UCSD-AML1 (cell line): ENCODE data around the gene MIF.
"Not testable (repeated sequence)": the region's sequence is repeated elsewhere in the genome, so short reads cannot be mapped to it uniquely, and the experiment has no call there.

Experiments
- DNase-seq: peaks from one replicate; lab custom pipeline; 2025; ENCODE audit not compliant: unreplicated experiment; lab: John Stamatoyannopoulos, UW

Gene MIF

GRCh38 chr22:23900227-23900626, 6.0 kb downstream of the MIF start:
- not testable (repeated sequence) for DNase-seq

- DNase-seq: no peak
These were observed 7.4 kb downstream of the MIF start for GRCh38 chr22:23901600-23901999.

GRCh38 chr22:23903328-23903971, 9.3 kb downstream of the MIF start:
- no peak for DNase-seq

- DNase-seq: no peak
These were observed 10.5 kb downstream of the MIF start for GRCh38 chr22:23904573-23905254.

GRCh38 chr22:23906641-23907040, 12.5 kb downstream of the MIF start:
- no peak for DNase-seq

- DNase-seq: not testable (repeated sequence)
These were observed 13.2 kb downstream of the MIF start for GRCh38 chr22:23907423-23907822.

- no peak for DNase-seq
These were observed 14.5 kb downstream of the MIF start for GRCh38 chr22:23908587-23909205.

GRCh38 chr22:23909296-23909898, 15.2 kb downstream of the MIF start:
- no peak for DNase-seq

- DNase-seq: no peak
These were observed 16.5 kb downstream of the MIF start for GRCh38 chr22:23910496-23911190.

GRCh38 chr22:23911318-23911980, 17.3 kb downstream of the MIF start:
- no peak for DNase-seq

GRCh38 chr22:23912293-23912903, 18.2 kb downstream of the MIF start:
- no peak for DNase-seq

GRCh38 chr22:23913306-23913660, 19.1 kb downstream of the MIF start:
- DNase-seq: no peak

- peak; percentile 100 for DNase-seq
These were observed 19.6 kb downstream of the MIF start for GRCh38 chr22:23913661-23914353.

- DNase-seq: no peak
These were observed 21.1 kb downstream of the MIF start for GRCh38 chr22:23915290-23915689.

GRCh38 chr22:23920267-23920611, 26.1 kb downstream of the MIF start:
- not testable (repeated sequence) for DNase-seq

GRCh38 chr22:23921586-23922201, 27.5 kb downstream of the MIF start:
- DNase-seq: not testable (repeated sequence)

GRCh38 chr22:23922921-23923320, 28.7 kb downstream of the MIF start:
- DNase-seq: no peak

- DNase-seq: no peak
These were observed 30.9 kb downstream of the MIF start for GRCh38 chr22:23925020-23925606.

- no peak for DNase-seq
These were observed 32.4 kb downstream of the MIF start for GRCh38 chr22:23926561-23926960.
